OCI-LY7 (cell line): ENCODE data around the gene IFT88.

Source experiments
- EZH2phosphoT487 ChIP-seq: fragments of 200-600 bp; sonication (generic); IDR thresholded peaks from 2 replicates; pipeline ENCODE4 v1.6.1; 2018; ENCODE audit warnings: low read depth, borderline replicate concordance, mild to moderate bottlenecking, mixed run types, antibody characterized with exemption, low read length, moderate library complexity, mixed read lengths
- TF ChIP-seq, protein P1 (sequence below): fragments of 200-600 bp; sonication (generic); conservative IDR thresholded peaks from 2 replicates; pipeline ENCODE4 v1.5.1; 2014; ENCODE audit warnings: mild to moderate bottlenecking, antibody characterized with exemption, low read length, moderate library complexity, mixed read lengths

DNA sequence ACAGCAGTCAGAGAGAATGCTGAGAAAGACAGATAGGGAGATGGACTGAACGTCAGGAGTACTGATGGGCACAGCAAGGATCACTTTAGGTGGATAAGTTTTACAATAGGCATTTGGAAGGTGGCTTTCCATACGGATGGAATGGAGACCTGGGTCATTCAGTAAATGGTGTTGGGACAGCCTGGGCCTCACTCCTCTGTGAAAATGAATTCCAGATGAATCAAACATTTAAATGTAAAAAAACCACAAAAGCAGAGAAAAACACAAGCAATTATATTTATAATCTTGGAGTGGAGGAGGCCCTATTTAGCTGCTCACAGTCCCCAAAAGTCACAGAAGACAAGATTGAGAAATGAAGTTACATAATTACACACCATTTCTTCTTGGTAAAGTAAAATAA is 141.3 kb downstream of the IFT88 start:
- TF ChIP-seq, protein P1, sequence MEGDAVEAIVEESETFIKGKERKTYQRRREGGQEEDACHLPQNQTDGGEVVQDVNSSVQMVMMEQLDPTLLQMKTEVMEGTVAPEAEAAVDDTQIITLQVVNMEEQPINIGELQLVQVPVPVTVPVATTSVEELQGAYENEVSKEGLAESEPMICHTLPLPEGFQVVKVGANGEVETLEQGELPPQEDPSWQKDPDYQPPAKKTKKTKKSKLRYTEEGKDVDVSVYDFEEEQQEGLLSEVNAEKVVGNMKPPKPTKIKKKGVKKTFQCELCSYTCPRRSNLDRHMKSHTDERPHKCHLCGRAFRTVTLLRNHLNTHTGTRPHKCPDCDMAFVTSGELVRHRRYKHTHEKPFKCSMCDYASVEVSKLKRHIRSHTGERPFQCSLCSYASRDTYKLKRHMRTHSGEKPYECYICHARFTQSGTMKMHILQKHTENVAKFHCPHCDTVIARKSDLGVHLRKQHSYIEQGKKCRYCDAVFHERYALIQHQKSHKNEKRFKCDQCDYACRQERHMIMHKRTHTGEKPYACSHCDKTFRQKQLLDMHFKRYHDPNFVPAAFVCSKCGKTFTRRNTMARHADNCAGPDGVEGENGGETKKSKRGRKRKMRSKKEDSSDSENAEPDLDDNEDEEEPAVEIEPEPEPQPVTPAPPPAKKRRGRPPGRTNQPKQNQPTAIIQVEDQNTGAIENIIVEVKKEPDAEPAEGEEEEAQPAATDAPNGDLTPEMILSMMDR = no peak
- TF ChIP-seq EZH2phosphoT487 = no peak
